ENCODE results near the gene CNIH1.

The CNIH1 gene

DNA sequence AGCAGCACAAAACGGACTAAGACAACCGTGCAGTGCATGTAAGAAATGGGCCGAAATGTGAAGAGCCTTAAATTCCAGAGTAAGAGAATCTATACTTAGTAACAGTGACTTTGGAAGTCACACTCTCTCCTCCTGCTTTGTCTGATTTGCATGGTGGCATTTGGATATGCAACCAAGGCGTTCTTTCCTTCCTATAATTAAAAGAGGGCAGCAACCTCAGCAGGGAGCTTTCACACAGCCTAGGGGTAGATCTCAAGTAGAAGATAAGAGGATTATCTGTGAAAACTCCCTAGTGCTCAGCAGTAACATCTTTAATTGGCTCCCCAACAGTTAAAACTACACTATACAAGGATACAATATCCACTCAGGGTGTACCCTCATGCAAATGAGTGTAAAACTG is 31.1 kb upstream of the CNIH1 start:
- Histone ChIP-seq H3K4me3 (IDR thresholded peaks at IDR 0.05; ENCODE audit: insufficient read depth, low read depth, low read length) (no peak overlapping the region), H3K36me3 (ENCODE audit: insufficient read depth) (no peaks in the 10 kb centered on the region), H3K79me2 (ENCODE audit: insufficient read depth, low read depth) (no peaks in the 10 kb centered on the region), H3K27me3 (ENCODE audit: insufficient read depth, low read depth) (no peaks in the 10 kb centered on the region), H3K4me1 (ENCODE audit: low read depth, poor library complexity, severe bottlenecking) (no peaks in the 10 kb centered on the region), H3K9ac (no peak overlapping the region), H3K4me2 (no peak overlapping the region), H4K20me1 (ENCODE audit: insufficient read depth) (no peaks in the 10 kb centered on the region), H3K27ac (no peak overlapping the region), H2AFZ (ENCODE audit: low read depth) (no peak overlapping the region)
- TF ChIP-seq, protein P1, sequence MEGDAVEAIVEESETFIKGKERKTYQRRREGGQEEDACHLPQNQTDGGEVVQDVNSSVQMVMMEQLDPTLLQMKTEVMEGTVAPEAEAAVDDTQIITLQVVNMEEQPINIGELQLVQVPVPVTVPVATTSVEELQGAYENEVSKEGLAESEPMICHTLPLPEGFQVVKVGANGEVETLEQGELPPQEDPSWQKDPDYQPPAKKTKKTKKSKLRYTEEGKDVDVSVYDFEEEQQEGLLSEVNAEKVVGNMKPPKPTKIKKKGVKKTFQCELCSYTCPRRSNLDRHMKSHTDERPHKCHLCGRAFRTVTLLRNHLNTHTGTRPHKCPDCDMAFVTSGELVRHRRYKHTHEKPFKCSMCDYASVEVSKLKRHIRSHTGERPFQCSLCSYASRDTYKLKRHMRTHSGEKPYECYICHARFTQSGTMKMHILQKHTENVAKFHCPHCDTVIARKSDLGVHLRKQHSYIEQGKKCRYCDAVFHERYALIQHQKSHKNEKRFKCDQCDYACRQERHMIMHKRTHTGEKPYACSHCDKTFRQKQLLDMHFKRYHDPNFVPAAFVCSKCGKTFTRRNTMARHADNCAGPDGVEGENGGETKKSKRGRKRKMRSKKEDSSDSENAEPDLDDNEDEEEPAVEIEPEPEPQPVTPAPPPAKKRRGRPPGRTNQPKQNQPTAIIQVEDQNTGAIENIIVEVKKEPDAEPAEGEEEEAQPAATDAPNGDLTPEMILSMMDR (conservative IDR thresholded peaks at IDR 0.05; ENCODE audit: low read depth, low read length) = no peak

DNA sequence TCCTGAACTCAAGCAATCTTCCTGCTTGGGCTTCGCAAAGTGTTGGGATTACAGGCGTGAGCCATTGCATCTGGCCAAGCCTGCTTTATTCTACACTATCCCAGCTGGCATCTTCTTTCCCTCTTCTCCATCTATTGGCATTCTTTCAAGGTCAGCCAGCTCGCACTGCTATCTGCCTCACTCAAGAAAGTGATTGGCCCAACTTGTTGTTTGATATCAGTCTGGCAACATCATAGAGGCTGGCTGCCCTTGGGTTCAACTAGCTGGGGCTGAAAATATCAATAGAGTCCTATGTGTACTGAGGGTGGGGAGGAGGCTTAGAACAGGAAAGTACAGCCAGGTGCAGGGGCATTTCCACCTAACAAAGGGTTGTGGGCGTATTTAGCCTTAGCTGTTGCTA is 30.5 kb upstream of the CNIH1 start:
- H3K27ac ChIP-seq = no peak overlapping the region
- TF ChIP-seq, protein P1 (conservative IDR thresholded peaks at IDR 0.05; ENCODE audit: low read depth, low read length) = no peak
- H3K4me1 ChIP-seq (ENCODE audit: low read depth, poor library complexity, severe bottlenecking) = no peaks in the 10 kb centered on the region
- H3K79me2 ChIP-seq (ENCODE audit: insufficient read depth, low read depth) = no peaks in the 10 kb centered on the region
- H4K20me1 ChIP-seq (ENCODE audit: insufficient read depth) = no peaks in the 10 kb centered on the region
- no peak overlapping the region for H3K9ac ChIP-seq
- no peak overlapping the region for H2AFZ ChIP-seq (ENCODE audit: low read depth)
- H3K27me3 ChIP-seq (ENCODE audit: insufficient read depth, low read depth) = no peaks in the 10 kb centered on the region
- no peaks in the 10 kb centered on the region for H3K36me3 ChIP-seq (ENCODE audit: insufficient read depth)
- no peak overlapping the region for H3K4me3 ChIP-seq (IDR thresholded peaks at IDR 0.05; ENCODE audit: insufficient read depth, low read depth, low read length)
- H3K4me2 ChIP-seq = no peak overlapping the region

DNA sequence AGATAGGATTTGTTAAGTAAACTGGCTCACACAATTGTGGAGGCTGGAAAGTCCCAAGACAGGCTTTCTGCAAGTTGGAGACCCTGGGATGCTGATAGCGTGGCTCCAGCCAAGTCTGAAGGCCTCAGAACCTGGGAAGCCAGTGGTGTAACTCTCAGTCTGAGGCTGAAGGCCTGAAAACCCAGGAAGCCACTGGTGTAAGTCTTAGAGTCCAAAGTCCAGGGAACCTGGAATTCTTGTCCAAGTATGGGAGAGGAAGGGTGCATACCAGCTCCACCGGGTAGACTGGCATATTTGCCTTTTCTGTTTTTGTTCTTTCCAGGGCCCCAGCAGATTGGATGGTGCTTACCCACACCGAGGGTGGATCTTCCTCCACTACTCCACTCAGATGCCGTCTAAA is 29.5 kb upstream of the CNIH1 start:
- TF ChIP-seq, protein P1 (conservative IDR thresholded peaks at IDR 0.05; ENCODE audit: low read depth, low read length) = no peak
- no peak overlapping the region for H3K4me3 ChIP-seq (IDR thresholded peaks at IDR 0.05; ENCODE audit: insufficient read depth, low read depth, low read length)
- H3K4me1 ChIP-seq (ENCODE audit: low read depth, poor library complexity, severe bottlenecking) = no peaks in the 10 kb centered on the region

DNA sequence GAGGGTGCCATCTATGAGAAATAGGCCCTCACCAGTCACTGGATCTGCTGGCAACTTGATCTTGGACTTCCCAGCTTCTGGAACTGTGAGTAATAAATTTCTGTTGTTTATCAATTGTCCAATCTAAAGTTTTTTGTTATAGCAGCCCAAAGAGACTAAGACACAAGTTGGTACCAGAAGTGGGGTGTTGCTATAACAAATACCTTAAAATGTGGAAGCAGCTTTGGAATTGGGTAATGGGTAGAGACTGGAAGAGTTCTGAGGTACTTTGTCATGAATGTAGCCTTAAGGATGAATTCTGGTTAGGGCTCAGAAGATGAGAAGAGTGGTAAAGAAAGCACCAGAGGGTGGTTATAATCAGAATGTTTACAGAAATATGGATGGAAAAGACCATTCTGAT is 26.1 kb upstream of the CNIH1 start:
- Histone ChIP-seq H3K4me3 (IDR thresholded peaks at IDR 0.05; ENCODE audit: insufficient read depth, low read depth, low read length) (no peak overlapping the region), H3K9ac (no peak overlapping the region), H3K79me2 (ENCODE audit: insufficient read depth, low read depth) (no peaks in the 10 kb centered on the region), H4K20me1 (ENCODE audit: insufficient read depth) (no peaks in the 10 kb centered on the region), H3K36me3 (ENCODE audit: insufficient read depth) (no peaks in the 10 kb centered on the region), H2AFZ (ENCODE audit: low read depth) (no peak overlapping the region), H3K4me1 (ENCODE audit: low read depth, poor library complexity, severe bottlenecking) (no peaks in the 10 kb centered on the region), H3K27me3 (ENCODE audit: insufficient read depth, low read depth) (no peaks in the 10 kb centered on the region), H3K27ac (no peak overlapping the region), H3K4me2 (no peak overlapping the region)
- TF ChIP-seq, protein P1 (conservative IDR thresholded peaks at IDR 0.05; ENCODE audit: low read depth, low read length) = no peak

More for the DNA sequence above, 29.5 kb upstream of the CNIH1 start:
- H3K36me3 ChIP-seq (ENCODE audit: insufficient read depth) = no peaks in the 10 kb centered on the region
- no peaks in the 10 kb centered on the region for H4K20me1 ChIP-seq (ENCODE audit: insufficient read depth)
- H3K79me2 ChIP-seq (ENCODE audit: insufficient read depth, low read depth) = no peaks in the 10 kb centered on the region
- no peak overlapping the region for H3K9ac ChIP-seq
- H3K27me3 ChIP-seq (ENCODE audit: insufficient read depth, low read depth) = no peaks in the 10 kb centered on the region
- no peak overlapping the region for H3K27ac ChIP-seq
- no peak overlapping the region for H3K4me2 ChIP-seq
- no peak overlapping the region for H2AFZ ChIP-seq (ENCODE audit: low read depth)

All from KMS-11 (cell line).